K562 (cell line): ENCODE data around the gene SOX6. TPM values are rescaled to one million over a fixed set of nuclear protein-coding genes. Genes with fewer than 3 reads are reported as not detected.

Experiments used
- AFF1 ChIP-seq, 2 experiments: fragments of 450-650 bp; IDR thresholded peaks; 2 replicates each; pipeline ENCODE4 v1.6.1; 2018; ENCODE audit warnings: mild to moderate bottlenecking in 2 of 2, low read depth in 1 of 2; ENCODE audit not compliant: partially characterized antibody in 2 of 2
- KDM1A ChIP-seq, 2 experiments: fragments of 450-650 bp; IDR thresholded peaks; 2 replicates each; pipeline ENCODE4 v1.6.1; 2016; ENCODE audit warnings: mild to moderate bottlenecking in 2 of 2
- KDM4B ChIP-seq, 2 experiments: fragments of 450-650 bp in 1 of 2; sonication (generic) in 1 of 2; IDR thresholded peaks; 2 replicates each; pipeline ENCODE4 v1.6.1; 2016 to 2017; ENCODE audit warnings: borderline replicate concordance in 2 of 2, antibody characterized with exemption in 1 of 2, low read depth in 1 of 2, mild to moderate bottlenecking in 1 of 2
- NFIX ChIP-seq: fragments of 250-450 bp; sonication (Bioruptor Pico); IDR thresholded peaks from 2 replicates; pipeline ENCODE4 v1.4.0; 2020; ENCODE audit warnings: low read depth, mild to moderate bottlenecking, moderate library complexity
- PHF8 ChIP-seq: fragments of 200-600 bp; sonication (generic); IDR thresholded peaks from 2 replicates; pipeline ENCODE4 v1.6.1; 2012; ENCODE audit warnings: mixed run types, mild to moderate bottlenecking, inconsistent platforms, low read length, moderate library complexity, borderline replicate concordance
- TAL1 ChIP-seq: fragments of 450-650 bp; IDR thresholded peaks from 2 replicates; pipeline ENCODE4 v1.6.1; 2016; ENCODE audit warnings: mild to moderate bottlenecking
- UBTF ChIP-seq, 2 experiments: IDR thresholded peaks; 2 replicates each; pipeline ENCODE4 v1.6.1; 2012; ENCODE audit warnings: improper control_type of control experiment in 2 of 2, low read depth in 2 of 2, low read length in 2 of 2, borderline replicate concordance in 1 of 2
- ZC3H8 ChIP-seq: fragments of 450-650 bp; IDR thresholded peaks from 2 replicates; pipeline ENCODE4 v1.6.1; 2017
- ZFP30 ChIP-seq: fragments of 250-450 bp; sonication (Bioruptor Pico); IDR thresholded peaks from 2 replicates; pipeline ENCODE4 v1.8.0; 2022; ENCODE audit warnings: moderate library complexity, mild to moderate bottlenecking, inconsistent platforms, borderline replicate concordance
- ZNF253 ChIP-seq: fragments of 250-450 bp; sonication (Bioruptor Pico); conservative IDR thresholded peaks from 2 replicates; pipeline ENCODE4 v1.6.1; 2021; ENCODE audit warnings: mild to moderate bottlenecking
- ZNF41 ChIP-seq: fragments of 250-450 bp; sonication (Bioruptor Pico); conservative IDR thresholded peaks from 2 replicates; pipeline ENCODE4 v1.4.0; 2020; ENCODE audit warnings: mild to moderate bottlenecking
- ZNF780A ChIP-seq: fragments of 250-450 bp; sonication (Bioruptor Pico); IDR thresholded peaks from 2 replicates; pipeline ENCODE4 v1.5.0; 2021; ENCODE audit warnings: mild to moderate bottlenecking
- polyA plus RNA-seq, 8 experiments: library from polyadenylated mRNA; depleted of rRNA in 4 of 8; stranded (reverse) in 5 of 8; unstranded in 3 of 8; fragments of >200 nt; fragmentation: Nextera tagmentation in 2 of 8; fragmentation: Illumina TruSeq in 1 of 8; extraction: Ambion mirVana in 2 of 8; extraction: Trizol in 1 of 8; gene quantifications; 2 replicates each; pipeline versions ENCODE4 v1.2.1 to v1.2.3, GENCODE V29; 2011 to 2014; ENCODE audit warnings: inconsistent platforms in 1 of 8, missing spikeins in 1 of 8
- total RNA-seq, 7 experiments: library from RNA; depleted of rRNA in 6 of 7; stranded (reverse); fragments of >200 nt in 6 of 7; fragmentation: Illumina TruSeq in 2 of 7; extraction: Trizol in 2 of 7; gene quantifications; 2 replicates each; pipeline versions ENCODE4 v1.2.1 to v1.2.3, GENCODE V29; 2011 to 2021; ENCODE audit warnings: low replicate concordance in 1 of 7
- TF ChIP-seq, protein P1 (sequence below): fragments of 250-450 bp; sonication (Bioruptor Pico); IDR thresholded peaks from 2 replicates; pipeline ENCODE4 v1.5.0; 2021
- TF ChIP-seq, protein P2 (sequence below): fragments of 450-650 bp; formaldehyde crosslinking; IDR thresholded peaks from 2 replicates; pipeline ENCODE4 v1.4.0; 2022; ENCODE audit warnings: mild to moderate bottlenecking, moderate library complexity
- TF ChIP-seq, protein P3 (sequence below): sonication (generic); formaldehyde crosslinking; IDR thresholded peaks from 2 replicates; pipeline ENCODE4 v1.8.0; 2022; ENCODE audit warnings: mild to moderate bottlenecking, missing genetic modification reagents

SOX6 gene
- total and polyA plus RNA-seq, 9 of the 15 experiments (the other 6 are each of a cell fraction or from before 2014, with no cell fraction given) = 0.89 to 8.7 (median 5.7) TPM

DNA sequence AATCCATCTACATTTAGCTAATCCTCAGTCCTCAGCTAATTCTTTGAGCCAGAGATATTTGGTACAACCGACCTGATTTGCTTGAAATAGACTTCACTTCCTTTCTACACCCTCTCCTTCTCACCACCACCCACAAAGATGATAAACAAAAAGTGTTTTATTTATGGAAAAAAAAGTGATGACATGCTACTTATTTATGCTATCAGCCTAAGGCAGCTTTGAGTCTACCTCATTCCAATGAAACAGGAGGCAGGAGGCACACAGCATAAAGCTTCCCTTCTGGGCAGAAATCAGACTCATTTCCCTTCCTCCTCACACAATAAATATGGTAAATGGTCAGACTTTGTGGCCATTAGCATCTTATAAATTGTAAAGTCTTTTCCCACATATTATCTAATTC lies 325.7 kb downstream of the SOX6 start (continued):
- TF ChIP-seq UBTF (IDR thresholded peaks at IDR 0.05; ENCODE audit: borderline replicate concordance in 1 of 2, low read depth in 2 of 2, low read length in 2 of 2) (no peak), NFIX (CRISPR knock-in tag) (no peak), AFF1 (IDR thresholded peaks at IDR 0.05; ENCODE audit: low read depth in 1 of 2, partially characterized antibody in 2 of 2) (no peak), KDM1A (IDR thresholded peaks at IDR 0.05) (0 out of 4 replicates have a peak, but pooled peaks of 1 of the 2 experiments have one; percentile 24), ZFP30 (CRISPR knock-in tag) (no peak), PHF8 (no peak), ZNF253 (CRISPR knock-in tag) (no peak), ZC3H8 (no peak), ZNF780A (CRISPR knock-in tag) (no peak), TAL1 (peak; percentile 45; the same call in 1 of the 2 replicates), ZNF41 (CRISPR knock-in tag) (no peak), KDM4B (IDR thresholded peaks at IDR 0.05; ENCODE audit: borderline replicate concordance in 2 of 2, low read depth in 1 of 2) (no peak)
- TF ChIP-seq, protein P1, sequence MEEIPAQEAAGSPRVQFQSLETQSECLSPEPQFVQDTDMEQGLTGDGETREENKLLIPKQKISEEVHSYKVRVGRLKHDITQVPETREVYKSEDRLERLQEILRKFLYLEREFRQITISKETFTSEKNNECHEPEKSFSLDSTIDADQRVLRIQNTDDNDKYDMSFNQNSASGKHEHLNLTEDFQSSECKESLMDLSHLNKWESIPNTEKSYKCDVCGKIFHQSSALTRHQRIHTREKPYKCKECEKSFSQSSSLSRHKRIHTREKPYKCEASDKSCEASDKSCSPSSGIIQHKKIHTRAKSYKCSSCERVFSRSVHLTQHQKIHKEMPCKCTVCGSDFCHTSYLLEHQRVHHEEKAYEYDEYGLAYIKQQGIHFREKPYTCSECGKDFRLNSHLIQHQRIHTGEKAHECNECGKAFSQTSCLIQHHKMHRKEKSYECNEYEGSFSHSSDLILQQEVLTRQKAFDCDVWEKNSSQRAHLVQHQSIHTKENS (CRISPR knock-in tag) = no peak
- TF ChIP-seq, protein P2, sequence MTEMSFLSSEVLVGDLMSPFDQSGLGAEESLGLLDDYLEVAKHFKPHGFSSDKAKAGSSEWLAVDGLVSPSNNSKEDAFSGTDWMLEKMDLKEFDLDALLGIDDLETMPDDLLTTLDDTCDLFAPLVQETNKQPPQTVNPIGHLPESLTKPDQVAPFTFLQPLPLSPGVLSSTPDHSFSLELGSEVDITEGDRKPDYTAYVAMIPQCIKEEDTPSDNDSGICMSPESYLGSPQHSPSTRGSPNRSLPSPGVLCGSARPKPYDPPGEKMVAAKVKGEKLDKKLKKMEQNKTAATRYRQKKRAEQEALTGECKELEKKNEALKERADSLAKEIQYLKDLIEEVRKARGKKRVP = no peak
- TF ChIP-seq, protein P3, sequence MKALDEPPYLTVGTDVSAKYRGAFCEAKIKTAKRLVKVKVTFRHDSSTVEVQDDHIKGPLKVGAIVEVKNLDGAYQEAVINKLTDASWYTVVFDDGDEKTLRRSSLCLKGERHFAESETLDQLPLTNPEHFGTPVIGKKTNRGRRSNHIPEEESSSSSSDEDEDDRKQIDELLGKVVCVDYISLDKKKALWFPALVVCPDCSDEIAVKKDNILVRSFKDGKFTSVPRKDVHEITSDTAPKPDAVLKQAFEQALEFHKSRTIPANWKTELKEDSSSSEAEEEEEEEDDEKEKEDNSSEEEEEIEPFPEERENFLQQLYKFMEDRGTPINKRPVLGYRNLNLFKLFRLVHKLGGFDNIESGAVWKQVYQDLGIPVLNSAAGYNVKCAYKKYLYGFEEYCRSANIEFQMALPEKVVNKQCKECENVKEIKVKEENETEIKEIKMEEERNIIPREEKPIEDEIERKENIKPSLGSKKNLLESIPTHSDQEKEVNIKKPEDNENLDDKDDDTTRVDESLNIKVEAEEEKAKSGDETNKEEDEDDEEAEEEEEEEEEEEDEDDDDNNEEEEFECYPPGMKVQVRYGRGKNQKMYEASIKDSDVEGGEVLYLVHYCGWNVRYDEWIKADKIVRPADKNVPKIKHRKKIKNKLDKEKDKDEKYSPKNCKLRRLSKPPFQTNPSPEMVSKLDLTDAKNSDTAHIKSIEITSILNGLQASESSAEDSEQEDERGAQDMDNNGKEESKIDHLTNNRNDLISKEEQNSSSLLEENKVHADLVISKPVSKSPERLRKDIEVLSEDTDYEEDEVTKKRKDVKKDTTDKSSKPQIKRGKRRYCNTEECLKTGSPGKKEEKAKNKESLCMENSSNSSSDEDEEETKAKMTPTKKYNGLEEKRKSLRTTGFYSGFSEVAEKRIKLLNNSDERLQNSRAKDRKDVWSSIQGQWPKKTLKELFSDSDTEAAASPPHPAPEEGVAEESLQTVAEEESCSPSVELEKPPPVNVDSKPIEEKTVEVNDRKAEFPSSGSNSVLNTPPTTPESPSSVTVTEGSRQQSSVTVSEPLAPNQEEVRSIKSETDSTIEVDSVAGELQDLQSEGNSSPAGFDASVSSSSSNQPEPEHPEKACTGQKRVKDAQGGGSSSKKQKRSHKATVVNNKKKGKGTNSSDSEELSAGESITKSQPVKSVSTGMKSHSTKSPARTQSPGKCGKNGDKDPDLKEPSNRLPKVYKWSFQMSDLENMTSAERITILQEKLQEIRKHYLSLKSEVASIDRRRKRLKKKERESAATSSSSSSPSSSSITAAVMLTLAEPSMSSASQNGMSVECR (CRISPR knock-in tag) = no peak
